Epithelial cell of alveolus of lung (primary cell): Measurements from ENCODE around the gene OR6C68. TPM values are rescaled to one million over a fixed set of nuclear protein-coding genes. Genes with fewer than 3 reads are reported as not detected.

Source experiments
- total RNA-seq: library from RNA; depleted of rRNA; stranded (reverse); fragments of >200 nt; gene quantifications from 2 replicates; pipeline ENCODE4 v1.2.1, GENCODE V29; 2015

The OR6C68 gene
- total RNA-seq = not detected in 2 replicates

DNA sequence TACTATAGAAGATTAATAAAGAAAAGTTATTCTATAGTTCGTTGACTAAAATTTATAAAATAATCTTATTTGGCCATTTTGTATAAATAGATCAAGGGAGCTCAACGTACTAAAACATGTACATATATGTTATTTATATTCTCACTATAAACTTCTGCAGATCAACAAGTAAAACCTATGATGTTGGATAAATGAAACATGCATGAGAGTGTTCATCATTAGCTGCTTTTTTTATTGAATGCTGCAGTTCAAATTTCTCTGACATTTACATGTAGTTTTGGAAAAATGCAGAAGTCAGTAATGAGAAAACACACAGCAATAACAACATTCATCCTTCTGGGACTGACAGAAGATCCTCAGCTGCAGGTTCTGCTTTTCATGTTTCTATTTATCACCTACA is at the start of gene OR6C68:
Gene OR6C68 (plus strand): TSS at position 301 of the 400 bp plus-strand sequence. CDS start 0 bp downstream, at position 301.

DNA sequence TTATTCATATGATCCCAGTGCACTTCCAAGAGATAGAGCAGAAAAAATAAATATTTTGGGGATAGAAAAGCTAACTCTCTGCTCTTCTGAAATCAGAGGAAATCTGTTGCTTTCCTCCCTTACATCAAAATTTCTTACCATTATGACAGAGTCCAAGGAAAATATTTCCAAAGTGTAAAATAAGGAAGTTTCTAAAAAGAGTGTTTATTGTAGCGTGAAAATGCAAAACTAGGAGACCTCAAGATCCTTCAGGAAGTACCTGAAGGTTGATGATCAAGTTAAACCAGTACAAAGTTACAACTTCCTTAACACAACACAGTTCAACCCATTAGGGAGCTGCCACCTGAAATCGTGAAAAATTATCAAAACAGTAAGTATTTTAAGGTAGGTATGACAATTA is 48.4 kb upstream of the OR6C68 start, which contains the start of gene OR6C2:
Gene OR6C2 (plus strand): TSS at position 301 of the 400 bp plus-strand sequence. CDS start 8,138 bp downstream, outside the sequence.

DNA sequence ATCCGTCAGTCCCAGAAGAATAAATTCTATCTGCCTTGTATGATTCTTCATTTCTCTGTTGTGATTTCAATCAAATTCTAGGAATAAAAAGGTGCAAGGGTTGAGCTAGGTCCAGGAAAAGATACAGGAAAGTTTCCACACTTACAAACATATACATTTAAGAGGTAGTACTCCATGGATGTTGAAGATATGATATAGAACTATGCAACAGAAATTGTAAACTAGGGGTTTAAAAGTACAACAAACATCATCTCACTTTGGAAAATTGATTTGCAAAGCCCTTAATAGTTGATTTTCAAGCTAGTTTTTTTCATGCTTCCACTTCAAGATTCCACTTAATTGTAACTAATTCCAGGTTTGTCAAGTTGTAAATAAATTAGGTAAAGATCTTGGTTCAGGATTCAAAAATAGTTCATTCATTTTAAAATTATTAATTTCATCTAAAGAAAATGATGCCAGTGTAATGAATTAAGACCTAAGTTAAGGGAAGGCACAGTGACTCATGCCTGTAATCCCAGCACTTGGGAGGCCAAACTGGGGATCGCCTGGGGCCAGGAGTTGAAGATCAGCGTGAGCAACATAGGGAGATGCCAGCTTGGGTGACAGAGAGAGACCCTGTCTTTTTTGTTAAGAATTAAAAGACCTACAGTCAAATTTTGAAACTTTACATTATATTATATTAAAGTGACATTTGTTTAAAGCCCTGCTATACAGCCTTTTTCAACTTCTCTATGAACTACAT is 21.9 kb upstream of the OR6C68 start, which contains the start of gene OR6C70:
Gene OR6C70 (minus strand): TSS at position 51 of the 742 bp plus-strand sequence. CDS start 0 bp downstream, at position 51.

Other genes starting within 250 kb of the OR6C68 start
- not detected in 2 replicates for gene OR6C74, start 247.8 kb upstream of the OR6C68 start, total RNA-seq
- gene OR6C6, start 195.8 kb upstream of the OR6C68 start, total RNA-seq = not detected in 2 replicates
- not detected in 2 replicates for gene OR6C1, start 178.0 kb upstream of the OR6C68 start, total RNA-seq
- not detected in 2 replicates for gene OR6C3, start 161.6 kb upstream of the OR6C68 start, total RNA-seq
- gene OR6C75, start 129.4 kb upstream of the OR6C68 start, total RNA-seq = not detected in 2 replicates
- not detected in 2 replicates for gene OR6C65, start 91.8 kb upstream of the OR6C68 start, total RNA-seq
- not detected in 2 replicates for gene OR6C76, start 66.1 kb upstream of the OR6C68 start, total RNA-seq
- gene OR6C2, start 48.3 kb upstream of the OR6C68 start, total RNA-seq = not detected in 2 replicates
- gene OR6C70, start 22.2 kb upstream of the OR6C68 start, total RNA-seq = not detected in 2 replicates
- not detected in 2 replicates for gene OR6C4, start 57.2 kb downstream of the OR6C68 start, total RNA-seq
- not detected in 2 replicates for gene OR2AP1, start 80.1 kb downstream of the OR6C68 start, total RNA-seq
- not detected in 2 replicates for gene OR10P1, start 144.5 kb downstream of the OR6C68 start, total RNA-seq
- 1.0 and 5.3 TPM in 2 replicates for gene ITGA7, start 215.5 kb downstream of the OR6C68 start, total RNA-seq
- gene BLOC1S1, start 223.7 kb downstream of the OR6C68 start, total RNA-seq = 139 and 141 TPM in 2 replicates
- 2.2 TPM in 1 of 2 replicates, not detected in the other for gene RDH5, start 228.0 kb downstream of the OR6C68 start, total RNA-seq
- 790 and 1,053 TPM in 2 replicates for gene CD63, start 236.6 kb downstream of the OR6C68 start, total RNA-seq